Measurements from ENCODE around the gene GABRR1.

Gene GABRR1

GRCh38 chr6:89173634-89174033 lies 43.5 kb downstream of the GABRR1 start:
- no peak for DNase-seq (ENCODE audit: insufficient read length, low spot score)
- FAIRE-seq: no peak
- TF ChIP-seq CTCF (IDR thresholded peaks at IDR 0.05; ENCODE audit: insufficient read depth, missing control alignments): no peak

- no peak for DNase-seq (ENCODE audit: insufficient read length, low spot score)
- no peak for TF ChIP-seq CTCF (IDR thresholded peaks at IDR 0.05; ENCODE audit: insufficient read depth, missing control alignments)
Measured at GRCh38 chr6:89172131-89172530, 45.0 kb downstream of the GABRR1 start.

GRCh38 chr6:89162047-89162371 lies 55.1 kb downstream of the GABRR1 start:
- no peak for TF ChIP-seq CTCF (IDR thresholded peaks at IDR 0.05; ENCODE audit: insufficient read depth, missing control alignments)
- FAIRE-seq: no peak
- DNase-seq (ENCODE audit: insufficient read length, low spot score): no peak

More at GRCh38 chr6:89172131-89172530, 45.0 kb downstream of the GABRR1 start:
- FAIRE-seq: no peak

GRCh38 chr6:89161326-89162046 lies 55.7 kb downstream of the GABRR1 start:
- FAIRE-seq (no peak), DNase-seq (ENCODE audit: insufficient read length, low spot score) (no peak)
- no peak for TF ChIP-seq CTCF (IDR thresholded peaks at IDR 0.05; ENCODE audit: insufficient read depth, missing control alignments)

- FAIRE-seq (no peak), DNase-seq (ENCODE audit: insufficient read length, low spot score) (no peak)
- no peak for TF ChIP-seq CTCF (IDR thresholded peaks at IDR 0.05; ENCODE audit: insufficient read depth, missing control alignments)
Measured at GRCh38 chr6:89160331-89161092, 56.6 kb downstream of the GABRR1 start.

- DNase-seq (ENCODE audit: insufficient read length, low spot score): no peak
- no peak for TF ChIP-seq CTCF (IDR thresholded peaks at IDR 0.05; ENCODE audit: insufficient read depth, missing control alignments)
- FAIRE-seq: no peak
Measured at GRCh38 chr6:89154131-89154530, 63.0 kb downstream of the GABRR1 start.
